CMK (cell line): ENCODE measurements around the gene SEBOX.

Experiments used
- DNase-seq: peaks from one replicate; pipeline ENCODE4 v3.0.0-alpha.2; 2010; ENCODE audit warnings: low read depth

Gene SEBOX, protein sequence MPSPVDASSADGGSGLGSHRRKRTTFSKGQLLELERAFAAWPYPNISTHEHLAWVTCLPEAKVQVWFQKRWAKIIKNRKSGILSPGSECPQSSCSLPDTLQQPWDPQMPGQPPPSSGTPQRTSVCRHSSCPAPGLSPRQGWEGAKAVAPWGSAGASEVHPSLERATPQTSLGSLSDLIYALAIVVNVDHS

DNA sequence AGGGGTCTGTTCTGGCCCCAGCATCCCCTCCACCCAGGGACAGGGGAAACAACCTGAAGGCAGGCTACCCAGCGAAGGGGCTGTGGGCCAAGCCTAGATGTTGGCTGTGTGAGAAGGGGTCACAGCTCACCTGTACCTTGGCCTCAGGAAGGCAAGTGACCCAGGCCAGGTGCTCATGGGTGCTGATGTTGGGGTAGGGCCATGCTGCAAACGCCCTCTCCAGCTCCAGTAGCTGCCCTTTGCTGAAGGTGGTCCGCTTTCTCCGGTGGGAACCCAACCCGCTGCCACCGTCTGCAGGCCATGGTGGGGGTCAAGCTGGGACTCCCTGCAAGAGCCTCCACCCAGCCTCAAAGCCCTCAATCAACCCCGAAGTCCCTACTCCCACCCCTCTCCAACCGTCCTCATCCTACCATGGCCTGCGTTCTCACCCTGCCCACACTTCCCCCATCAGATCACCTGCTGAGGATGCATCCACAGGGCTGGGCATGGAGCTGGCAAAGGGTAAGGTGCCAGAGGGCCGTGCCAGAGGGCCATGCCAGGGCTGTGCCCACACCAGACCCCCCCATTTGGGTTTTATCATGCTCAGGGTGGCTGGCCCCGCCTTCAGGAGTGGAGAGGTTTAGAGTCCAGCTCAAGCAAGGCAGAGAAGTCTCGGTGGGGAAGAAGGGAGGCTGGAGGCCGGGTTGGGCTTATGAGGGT lies at the start of gene SEBOX:
Gene SEBOX, minus strand, starts transcription at position 535 of the 699 bp plus-strand sequence. Its CDS starts 48 bp downstream, at position 487.
- DNase-seq, result no peak

DNA sequence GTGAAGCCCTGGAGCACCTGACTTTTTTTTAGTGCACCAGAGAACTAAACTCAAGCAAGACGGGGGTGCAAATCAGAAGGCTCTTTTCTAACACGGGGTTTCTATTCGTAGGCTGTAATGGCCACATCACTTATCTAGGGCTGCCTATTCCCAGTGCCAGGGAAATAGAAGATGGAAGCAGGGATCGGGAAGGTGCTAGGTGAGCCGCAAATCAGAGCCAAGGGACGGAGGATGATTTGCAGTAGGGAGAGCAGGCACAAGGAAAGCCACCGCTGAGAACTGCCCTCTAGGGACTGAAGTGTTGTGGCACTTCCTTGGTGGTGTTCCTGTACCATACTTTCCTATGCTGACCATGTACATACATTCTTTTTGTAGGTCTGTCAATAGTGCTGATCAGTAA lies 48.8 kb upstream of the SEBOX start:
- no peak for DNase-seq

DNA sequence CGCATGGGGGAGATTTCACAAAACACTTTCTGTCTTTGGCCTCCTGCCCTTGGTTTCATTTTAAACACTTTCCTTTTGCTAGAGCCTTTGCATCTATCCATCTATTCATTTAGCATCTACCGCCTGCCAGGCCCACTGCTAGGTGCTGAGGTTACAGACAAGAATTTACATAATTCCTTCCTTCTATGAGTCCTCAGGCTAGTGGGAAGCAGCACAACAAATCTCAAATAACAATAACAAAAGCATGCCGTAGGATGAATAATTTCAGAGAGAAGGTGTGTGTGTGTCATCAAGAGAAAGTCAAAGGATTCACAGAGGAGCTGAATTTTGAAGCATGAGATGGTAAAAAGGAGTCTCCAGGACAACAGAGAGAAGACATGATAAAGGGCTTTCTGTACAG lies 47.1 kb upstream of the SEBOX start:
- no peak for DNase-seq

DNA sequence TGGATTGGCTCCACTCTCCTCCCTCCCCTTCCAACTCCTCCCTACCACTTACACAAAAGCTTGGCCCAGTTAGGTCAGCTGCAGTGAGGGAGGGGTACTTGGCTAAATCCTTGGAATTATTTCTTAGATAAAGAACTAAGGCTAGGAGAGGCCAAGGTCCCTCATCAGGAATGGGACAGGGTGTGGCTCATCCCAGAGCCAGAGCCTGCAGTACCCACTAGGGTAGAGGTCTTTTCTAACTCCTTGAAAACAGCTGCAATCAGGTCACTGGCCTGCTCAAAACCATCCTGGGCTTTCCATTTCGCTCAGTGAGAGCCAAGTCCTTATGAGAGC lies 42.9 kb upstream of the SEBOX start:
- DNase-seq, result no peak

DNA sequence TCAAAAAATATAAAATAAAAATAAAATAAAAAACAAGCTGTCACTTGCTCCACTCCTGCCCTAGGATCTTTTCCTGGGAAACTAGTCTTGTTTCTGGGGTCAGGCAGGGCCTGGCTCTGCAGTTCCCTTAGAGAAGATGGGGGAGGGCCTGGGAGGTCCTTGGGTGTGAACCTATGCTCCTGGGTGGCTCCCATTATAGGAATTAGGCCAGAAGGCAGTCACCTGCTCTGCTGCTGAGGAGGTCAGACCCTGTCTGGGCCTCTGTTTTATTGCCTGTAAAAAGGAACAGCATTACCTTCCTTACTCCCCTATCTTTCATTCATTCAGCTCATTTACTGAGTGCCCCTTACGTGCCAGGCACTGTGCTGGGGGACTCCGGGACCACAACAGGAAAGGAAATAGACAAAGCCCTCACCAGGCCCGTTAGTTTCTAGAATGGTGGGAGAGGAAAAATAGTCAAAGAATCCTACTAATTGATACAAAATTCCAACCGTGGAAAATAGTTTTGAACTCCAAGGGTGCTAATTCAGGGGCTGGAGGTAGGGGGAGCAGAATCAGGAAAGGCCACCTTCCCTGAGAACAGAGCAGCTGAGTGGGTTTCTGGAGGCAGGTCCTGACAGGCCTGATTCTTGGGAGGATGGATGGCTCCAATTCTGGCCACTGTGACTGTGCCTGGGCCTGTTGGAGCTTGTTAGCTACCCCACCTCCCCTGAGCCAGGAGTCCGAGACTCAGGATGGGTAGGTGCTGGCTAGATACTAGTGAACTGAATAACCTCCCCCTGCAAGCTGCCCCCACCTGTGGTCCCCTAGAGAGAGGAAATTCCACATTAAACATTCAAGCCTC lies 42.4 kb upstream of the SEBOX start:
- DNase-seq, result no peak

DNA sequence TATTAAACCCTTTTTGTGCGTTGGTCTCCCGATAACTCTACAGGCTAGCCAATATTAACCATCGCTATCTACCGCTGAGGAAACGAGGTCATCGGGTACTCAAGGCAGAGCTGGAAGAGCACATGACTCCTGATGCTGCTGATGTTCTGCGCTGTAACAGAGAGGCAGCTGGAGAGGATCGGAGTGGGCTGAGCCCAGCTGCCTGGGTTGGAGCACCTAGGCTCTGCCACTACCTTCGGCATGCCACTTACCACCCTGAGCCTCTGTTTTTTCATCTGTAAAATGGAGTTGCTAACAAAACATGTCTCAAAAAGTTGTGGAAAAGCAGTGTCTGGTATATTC lies 41.4 kb upstream of the SEBOX start:
- DNase-seq, result no peak

DNA sequence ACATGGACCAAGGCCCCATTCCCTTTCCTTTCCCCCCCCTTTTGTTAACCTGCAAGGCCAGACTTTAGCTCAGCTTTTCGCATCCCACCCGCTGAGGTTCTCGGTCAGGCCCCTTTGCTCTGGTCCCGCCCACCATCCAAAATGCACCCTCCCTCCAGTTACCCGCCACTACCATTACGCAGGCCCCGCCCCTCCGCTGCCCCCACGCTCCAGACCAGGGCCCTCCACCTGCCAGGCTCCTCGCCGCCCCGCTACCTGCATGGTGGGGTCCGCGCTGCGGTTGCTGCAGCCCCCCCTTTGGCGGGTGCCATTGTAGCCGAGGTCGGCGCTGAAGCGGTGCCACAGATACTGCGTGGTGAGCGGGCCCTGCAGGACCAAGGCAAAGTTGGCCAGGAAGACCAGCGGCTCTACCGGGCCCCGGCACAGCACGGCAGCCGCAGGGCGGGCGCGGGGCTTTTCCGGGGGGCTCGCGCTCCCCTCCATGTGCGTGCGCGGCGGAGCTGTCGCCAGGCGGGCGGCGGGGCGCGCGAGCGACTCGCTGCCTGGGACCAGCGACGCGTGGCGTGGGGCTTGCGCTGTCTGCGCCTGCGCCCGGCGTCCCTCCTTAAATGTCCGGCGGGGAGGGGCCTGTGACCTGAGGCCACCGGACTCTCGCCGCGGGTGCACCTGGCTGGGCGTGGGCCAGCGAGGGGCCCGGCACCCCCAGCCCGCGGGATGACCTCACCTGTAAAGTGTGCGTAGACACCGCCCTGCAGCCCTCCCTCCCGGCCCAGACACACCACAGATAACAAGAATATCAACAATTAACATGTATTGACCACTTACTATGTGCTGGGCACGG lies 40.9 kb upstream of the SEBOX start, which contains the start of gene SLC46A1:
Gene SLC46A1, minus strand, starts transcription at position 581 of the 841 bp plus-strand sequence. Its CDS starts 98 bp downstream, at position 483.
- no peak for DNase-seq

DNA sequence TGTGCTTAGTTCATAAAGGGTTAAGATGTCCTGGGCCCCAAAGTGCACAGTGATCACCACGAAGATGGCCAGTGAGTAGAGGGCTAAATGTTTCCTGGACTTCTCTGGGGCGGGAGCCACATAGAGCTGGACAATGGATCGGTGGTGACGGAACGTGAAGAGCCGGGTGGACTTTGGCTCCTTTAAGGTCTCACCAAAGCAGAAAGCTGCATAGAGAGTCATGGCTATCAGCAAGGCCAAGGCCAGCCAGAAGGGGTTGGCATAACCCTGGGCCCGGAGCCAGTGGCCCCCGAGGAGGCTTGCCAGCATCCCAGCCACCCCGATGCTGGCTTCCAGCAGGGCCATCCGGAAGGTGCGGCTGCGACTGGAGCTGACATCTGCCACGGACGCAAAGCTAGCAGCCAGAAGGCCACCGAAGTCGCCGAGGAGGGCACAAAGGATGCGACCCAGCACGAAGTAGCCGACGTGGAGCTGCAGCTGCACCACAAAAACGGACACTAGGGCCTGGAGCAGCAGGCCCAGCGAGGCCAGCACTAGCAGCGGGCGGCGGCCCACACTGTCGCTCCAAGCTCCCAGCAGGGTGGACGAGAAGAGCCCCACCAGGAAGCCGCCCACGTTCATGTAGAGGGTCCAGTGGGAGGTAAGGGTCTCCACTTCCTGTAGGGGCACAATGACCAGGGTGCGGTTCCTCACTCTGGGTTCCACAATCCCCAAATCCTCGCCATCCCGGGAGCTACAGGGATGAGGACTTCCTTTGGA lies 40.0 kb upstream of the SEBOX start:
- DNase-seq, result no peak

DNA sequence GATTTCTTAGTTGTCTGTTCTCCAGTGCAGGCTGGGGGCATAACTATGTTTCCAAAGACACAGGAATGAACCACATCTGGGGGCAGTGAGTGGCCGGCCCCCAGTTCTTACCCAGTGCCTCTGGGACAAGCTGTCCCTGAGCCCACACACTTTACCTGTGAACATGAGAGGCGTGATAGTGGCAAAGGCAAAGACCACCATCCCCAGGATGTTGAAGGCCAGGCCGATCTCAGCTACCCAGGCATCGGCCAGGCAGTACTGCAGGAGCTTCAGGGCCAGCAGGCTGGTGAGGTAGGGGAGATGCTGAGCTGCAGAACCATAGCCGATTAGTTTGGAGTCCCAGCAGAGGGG lies 39.4 kb upstream of the SEBOX start:
- no peak for DNase-seq

DNA sequence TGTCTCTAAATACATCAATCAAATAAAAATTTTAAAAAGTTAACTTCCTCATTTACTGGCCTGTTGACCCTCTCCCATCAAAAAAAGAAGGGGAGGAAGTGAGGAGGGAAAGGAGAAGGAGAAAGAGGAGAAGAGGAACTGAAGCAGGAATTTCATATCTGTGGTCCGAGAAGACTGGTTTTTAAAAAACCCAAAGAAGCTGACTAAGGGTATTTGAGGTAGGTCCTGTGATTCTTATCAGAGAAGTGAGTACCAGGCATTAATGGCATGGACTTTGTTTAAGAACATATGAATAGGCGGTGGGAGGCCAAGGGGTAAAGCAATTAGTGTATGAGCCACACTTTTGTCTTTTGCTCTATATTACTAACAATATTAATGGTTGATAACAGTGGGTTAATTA lies 39.0 kb upstream of the SEBOX start:
- no peak for DNase-seq

DNA sequence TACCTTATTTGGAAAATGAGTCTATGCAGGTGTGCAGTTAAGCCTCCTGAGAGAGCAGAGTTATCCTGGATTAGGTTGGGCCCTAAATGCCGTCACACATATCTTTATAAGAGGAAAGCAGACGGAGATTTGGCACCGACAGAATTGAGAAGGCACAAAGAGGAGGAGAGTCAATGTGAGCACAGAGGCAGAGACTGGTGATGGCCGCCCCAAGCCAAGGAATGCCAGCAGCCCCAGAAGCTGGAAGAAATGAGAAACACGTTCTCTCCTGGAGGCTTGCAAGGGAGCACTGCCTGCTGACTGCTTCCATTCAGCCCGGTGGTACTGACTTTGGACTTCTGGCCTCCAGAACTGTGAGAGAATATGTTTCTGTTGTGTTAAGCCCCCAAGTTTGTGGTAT lies 37.8 kb upstream of the SEBOX start:
- DNase-seq, result no peak

DNA sequence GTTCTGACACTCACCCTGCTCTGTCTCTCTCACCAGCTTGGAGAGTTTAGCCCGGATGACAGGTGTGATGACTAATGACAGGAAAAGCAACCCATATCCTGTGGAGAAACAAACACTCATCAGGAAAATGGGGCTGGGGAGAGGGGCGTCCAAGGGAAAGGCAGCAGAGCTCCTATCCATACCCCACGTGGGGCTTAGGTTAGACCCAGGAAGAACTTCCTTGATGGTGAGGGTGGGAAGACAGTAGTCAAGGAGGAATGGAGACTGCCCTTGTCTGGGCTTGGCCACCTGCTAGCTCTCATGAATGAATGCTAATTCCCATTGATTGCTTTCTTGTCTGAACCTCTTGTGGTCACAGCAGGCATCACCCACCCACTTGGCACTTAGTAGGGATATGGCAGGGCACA lies 37.2 kb upstream of the SEBOX start:
- no peak for DNase-seq

DNA sequence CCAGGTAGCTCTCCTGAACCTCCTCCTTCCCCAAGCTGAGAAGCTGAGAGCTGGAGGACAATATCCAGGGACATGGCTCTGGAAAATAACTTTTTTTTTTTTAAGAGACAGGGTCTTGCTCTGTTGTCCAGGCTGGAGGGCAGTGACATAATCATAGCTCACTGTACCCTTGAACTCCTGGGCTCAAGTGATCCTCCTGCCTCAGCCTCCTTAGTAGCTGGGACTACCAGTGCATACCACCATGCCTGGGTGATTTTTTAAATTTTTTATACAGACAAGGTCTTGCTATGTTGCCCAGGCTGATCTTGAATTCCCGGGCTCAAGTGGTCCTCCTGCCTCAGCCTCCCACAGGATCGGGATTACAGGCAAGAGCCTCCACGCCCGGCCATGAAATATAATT lies 34.8 kb upstream of the SEBOX start:
- no peak for DNase-seq

DNA sequence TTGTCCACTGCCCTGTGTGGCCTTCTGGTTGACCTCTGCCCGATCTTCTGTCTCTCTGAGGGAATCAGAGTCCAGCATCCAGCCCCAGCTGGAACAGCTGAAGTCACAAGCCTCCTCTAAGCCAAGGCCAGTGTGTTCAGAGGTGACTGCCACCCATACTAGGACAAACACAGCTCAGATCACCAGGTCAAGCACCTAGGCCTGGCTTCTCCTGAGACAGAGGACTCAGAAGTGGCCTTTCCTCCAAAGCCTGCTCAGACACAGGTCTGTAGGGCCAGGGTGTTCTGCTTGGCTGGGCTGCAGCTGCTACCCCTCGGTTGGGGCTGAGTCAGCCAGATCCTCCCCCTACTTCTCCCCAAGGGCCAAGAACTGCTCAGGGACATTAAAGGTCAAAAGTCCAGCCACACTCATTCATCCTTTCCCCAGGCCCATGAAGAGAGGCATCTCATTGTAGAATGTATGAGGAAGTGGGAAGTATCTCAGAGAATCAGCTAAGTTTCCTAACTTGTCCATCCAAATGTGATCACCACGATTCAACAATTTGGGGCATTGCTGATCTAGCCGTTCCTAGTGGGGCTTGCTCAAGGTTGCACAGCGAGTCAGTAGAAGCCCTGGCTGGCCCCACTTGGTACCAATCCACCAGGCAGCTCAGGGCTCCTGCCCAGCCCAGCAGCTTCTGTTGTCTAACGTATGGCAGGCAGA lies 33.4 kb upstream of the SEBOX start:
- DNase-seq, result no peak

DNA sequence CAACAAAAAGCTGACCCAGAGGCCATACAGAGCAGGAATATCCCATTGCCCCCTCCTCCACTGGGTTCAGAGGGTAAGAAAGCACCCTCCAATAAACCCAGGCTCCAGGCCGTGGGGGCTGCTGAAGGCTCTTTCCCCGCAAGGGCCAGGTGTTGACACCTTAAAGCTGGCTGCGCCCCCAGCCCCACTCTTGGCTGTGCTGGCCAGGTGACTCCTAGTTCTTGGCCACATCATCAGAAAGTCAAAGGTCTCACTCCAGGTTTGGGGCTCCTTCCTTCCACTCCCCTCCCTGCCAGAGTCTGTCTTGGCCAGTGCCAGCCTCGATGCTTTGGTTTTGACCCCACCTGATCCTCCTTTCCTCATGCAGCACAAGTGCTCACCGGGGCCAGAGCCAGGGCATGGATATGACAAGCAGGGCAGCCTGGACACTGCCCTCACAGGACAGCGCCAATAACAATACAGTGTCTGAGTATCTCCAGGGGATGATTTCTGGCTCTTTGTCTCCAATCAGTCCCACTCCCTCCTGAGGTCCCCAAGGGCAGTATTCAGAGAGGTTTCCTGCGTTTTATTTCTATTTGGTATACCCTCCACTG lies 32.8 kb upstream of the SEBOX start:
- DNase-seq, result no peak

DNA sequence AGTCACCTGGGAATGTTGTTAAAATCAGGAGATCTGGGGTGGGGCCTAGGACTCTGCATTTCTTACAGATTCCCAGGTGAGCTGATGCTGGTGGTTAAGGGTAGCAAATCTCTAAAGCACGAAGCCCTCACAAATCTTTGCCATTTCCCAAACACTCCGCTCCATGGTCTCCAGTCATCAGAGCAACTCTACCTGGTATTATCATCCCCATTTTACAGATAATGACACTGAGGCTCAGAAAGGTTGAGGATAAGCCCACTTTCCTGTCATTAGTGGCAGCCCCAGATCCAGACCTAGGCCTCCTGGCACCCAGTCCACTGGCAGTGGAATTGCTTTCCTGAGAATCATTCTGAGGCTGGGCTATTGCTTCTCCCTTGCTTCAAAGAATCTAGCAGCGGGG lies 32.3 kb upstream of the SEBOX start:
- no peak for DNase-seq

DNA sequence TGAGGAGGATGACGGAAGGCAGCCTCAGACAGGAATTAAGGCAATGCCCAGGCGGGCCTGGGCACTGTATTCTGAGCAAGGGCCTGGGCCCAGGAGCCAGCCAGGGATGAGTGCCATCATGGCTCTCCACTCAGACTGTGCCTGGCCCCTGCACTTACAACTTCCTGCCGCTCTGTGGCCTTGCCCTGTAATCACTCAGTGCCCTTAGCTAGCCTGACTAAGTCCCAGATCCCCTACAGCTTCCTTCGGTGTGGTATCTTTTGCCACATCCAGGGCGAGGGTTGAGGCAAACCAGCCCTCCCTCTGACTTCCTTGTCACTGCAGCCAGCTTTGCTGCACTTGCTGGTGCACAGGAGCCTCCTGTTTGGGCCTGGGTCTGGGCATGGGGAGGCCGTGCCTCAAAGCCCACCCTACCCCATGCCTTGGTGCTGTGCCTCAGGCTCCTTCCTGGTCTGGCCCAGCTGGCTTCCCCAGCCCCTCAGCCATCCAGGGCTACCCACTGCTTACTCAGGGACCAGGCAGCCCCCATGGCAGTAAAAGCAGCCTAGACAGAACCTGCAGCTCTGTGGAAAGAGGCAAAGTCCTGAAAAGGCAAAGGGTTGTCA lies 31.7 kb upstream of the SEBOX start:
- peak; percentile 45 for DNase-seq

DNA sequence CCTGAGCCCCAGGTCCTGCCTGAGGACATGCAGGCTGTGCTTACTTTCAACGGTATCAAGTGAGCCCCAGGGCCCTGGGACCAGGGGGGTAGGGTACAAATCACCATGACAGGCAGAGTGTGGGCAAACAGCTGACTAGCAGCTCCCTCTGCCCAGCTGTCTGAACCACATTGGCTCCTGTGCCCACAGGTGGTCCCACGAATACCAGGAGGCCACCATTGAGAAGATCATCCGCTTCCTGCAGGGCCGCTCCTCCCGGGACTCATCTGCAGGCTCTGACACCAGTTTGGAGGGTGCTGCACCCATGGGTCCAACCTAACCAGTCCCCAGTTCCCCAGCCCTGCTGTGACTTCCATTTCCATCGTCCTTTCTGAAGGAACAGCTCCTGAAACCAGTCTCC lies 31.0 kb upstream of the SEBOX start:
- DNase-seq, result no peak

DNA sequence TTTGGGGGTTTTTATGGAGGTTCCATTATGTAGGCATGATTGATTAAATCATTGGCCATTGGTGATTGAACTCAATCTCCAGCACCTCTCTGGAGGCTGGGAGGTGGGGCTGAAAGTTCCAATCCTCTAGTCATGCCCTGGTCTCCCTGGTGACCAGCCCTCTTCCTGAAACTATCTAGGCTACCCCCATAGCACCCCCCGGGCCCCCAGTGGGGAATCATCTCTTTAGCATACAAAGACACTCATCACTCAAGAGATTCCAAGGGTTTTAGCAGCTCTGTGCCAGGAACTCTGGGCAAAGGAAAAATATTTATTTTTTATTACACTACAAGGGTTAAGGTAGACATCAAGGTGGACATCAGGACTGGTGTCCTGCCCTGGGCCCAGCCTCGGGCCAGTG lies 30.4 kb upstream of the SEBOX start:
- no peak for DNase-seq
